WERI-Rb-1 (cell line): ENCODE results near the gene HSD17B2.

Experiments used
- DNase-seq: peaks from one replicate; pipeline ENCODE4 v3.0.0-alpha.2; 2020
- H3K27ac ChIP-seq: fragments of 250-450 bp; sonication (Bioruptor Pico); 2 replicates; pipeline ENCODE4 v1.5.1; 2020; ENCODE audit warnings: mild to moderate bottlenecking, moderate library complexity
- H3K27me3 ChIP-seq: fragments of 250-450 bp; sonication (Bioruptor Pico); 2 replicates; pipeline ENCODE4 v1.5.1; 2021; ENCODE audit warnings: mild to moderate bottlenecking, low read depth, moderate library complexity; ENCODE audit not compliant: insufficient read depth, severe bottlenecking
- H3K36me3 ChIP-seq: fragments of 250-450 bp; sonication (Bioruptor Pico); 2 replicates; pipeline ENCODE4 v1.5.1; 2020; ENCODE audit warnings: mild to moderate bottlenecking, moderate library complexity
- H3K4me3 ChIP-seq: 2 replicates; pipeline ENCODE4 v1.5.1; 2011; ENCODE audit warnings: low read depth, mild to moderate bottlenecking, control low read depth, low read length
- H3K9me3 ChIP-seq: fragments of 250-450 bp; sonication (Bioruptor Pico); 2 replicates; pipeline ENCODE4 v1.5.1; 2021; ENCODE audit warnings: mild to moderate bottlenecking, moderate library complexity; ENCODE audit not compliant: severe bottlenecking
- TF ChIP-seq, protein P1 (sequence below): IDR thresholded peaks from 2 replicates; pipeline ENCODE4 v1.5.1; 2011; ENCODE audit warnings: low read depth, mild to moderate bottlenecking, control low read depth, inconsistent platforms, low read length

Gene HSD17B2

DNA sequence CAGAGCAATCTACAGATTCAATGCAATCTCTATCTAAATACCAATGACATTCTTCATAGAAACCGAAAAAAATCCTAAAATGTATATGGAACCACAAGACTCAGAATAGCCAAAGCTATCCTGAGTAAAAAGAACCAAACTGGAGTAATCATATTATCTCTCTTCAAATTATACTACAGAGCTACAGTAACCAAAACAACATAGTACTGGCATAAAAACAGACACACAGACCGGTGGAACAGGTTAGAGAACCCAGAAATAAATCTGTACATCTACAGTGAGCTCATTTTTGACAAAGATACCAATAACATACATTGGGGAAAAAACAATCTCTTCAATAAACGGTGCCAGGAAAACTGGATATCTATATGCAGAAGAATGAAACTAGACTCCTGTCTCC is 89.6 kb downstream of the HSD17B2 start:
- H3K9me3 ChIP-seq: no peaks in the 10 kb centered on the region
- DNase-seq: no peak
- no peak overlapping the region for H3K4me3 ChIP-seq
- no peaks in the 10 kb centered on the region for H3K36me3 ChIP-seq
- no peaks in the 10 kb centered on the region for H3K27me3 ChIP-seq
- H3K27ac ChIP-seq: no peak overlapping the region
- TF ChIP-seq, protein P1, sequence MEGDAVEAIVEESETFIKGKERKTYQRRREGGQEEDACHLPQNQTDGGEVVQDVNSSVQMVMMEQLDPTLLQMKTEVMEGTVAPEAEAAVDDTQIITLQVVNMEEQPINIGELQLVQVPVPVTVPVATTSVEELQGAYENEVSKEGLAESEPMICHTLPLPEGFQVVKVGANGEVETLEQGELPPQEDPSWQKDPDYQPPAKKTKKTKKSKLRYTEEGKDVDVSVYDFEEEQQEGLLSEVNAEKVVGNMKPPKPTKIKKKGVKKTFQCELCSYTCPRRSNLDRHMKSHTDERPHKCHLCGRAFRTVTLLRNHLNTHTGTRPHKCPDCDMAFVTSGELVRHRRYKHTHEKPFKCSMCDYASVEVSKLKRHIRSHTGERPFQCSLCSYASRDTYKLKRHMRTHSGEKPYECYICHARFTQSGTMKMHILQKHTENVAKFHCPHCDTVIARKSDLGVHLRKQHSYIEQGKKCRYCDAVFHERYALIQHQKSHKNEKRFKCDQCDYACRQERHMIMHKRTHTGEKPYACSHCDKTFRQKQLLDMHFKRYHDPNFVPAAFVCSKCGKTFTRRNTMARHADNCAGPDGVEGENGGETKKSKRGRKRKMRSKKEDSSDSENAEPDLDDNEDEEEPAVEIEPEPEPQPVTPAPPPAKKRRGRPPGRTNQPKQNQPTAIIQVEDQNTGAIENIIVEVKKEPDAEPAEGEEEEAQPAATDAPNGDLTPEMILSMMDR: no peak

DNA sequence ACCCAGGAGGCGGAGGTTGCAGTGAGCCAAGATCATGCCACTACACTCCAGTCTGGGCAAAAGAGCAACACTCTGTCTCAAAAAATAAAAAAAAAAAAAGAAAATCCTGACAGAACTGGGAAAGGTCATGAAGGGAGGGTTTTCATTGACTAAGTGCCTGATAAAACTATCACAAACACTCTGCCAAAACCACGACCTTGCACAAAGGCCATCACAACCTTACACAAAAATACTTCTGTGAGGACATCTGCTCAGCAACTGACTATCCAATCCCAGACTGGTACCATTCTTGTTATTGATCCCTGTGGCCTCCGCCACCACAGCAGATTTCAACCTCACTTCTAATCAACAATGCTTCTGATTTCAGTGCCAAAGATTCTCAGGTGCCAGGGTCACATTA is 94.8 kb downstream of the HSD17B2 start:
- Histone ChIP-seq H3K9me3 (no peaks in the 10 kb centered on the region), H3K27me3 (no peaks in the 10 kb centered on the region), H3K4me3 (no peak overlapping the region), H3K27ac (no peak overlapping the region), H3K36me3 (no peaks in the 10 kb centered on the region)
- DNase-seq: no peak
- TF ChIP-seq, protein P1: no peak

DNA sequence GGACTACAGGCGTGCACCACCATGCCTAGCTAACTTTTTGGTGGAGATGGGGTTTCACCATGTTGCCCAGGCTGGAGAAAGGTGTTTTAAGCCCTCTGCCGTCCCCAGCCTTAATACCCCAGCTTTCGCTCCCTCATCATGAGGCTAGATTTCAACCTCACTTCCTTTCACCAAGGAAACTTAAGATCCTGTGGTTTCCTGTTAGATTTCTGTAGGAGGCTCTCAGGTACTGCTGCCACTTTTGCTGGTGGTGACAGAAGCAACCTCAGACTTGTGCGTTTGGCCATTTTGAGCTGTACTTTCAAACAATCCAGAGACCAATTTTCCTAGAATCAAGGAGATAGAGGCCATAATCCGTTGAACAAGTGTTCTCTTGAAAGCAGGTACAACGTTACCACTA is 98.7 kb downstream of the HSD17B2 start:
- no peak overlapping the region for H3K27ac ChIP-seq
- TF ChIP-seq, protein P1: no peak

DNA sequence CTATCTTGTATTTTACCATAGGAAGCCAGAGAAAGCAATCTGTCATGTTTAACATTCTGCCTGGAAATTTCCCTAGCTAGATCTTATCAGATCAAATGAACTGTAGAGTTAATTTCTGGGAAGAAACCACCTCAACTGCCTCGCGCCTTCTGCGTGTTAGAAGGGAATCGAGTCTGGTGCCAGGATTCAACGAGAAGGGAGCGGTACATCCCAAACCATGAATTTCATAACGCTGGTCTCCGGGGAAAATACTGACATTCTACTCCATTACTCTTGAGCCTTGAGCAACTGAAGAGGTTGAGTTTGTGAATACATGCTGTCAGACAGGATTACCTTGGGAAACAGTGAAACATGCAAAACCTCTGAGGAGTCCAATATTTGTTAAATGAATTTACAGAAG is 99.8 kb downstream of the HSD17B2 start:
- no peak overlapping the region for H3K27ac ChIP-seq
- H3K9me3 ChIP-seq: no peaks in the 10 kb centered on the region
- TF ChIP-seq, protein P1: no peak
- H3K36me3 ChIP-seq: no peaks in the 10 kb centered on the region
- no peak overlapping the region for H3K4me3 ChIP-seq
- no peak for DNase-seq
- no peaks in the 10 kb centered on the region for H3K27me3 ChIP-seq

More for the DNA sequence above, 98.7 kb downstream of the HSD17B2 start:
- H3K4me3 ChIP-seq: no peak overlapping the region
- no peaks in the 10 kb centered on the region for H3K36me3 ChIP-seq
- no peaks in the 10 kb centered on the region for H3K9me3 ChIP-seq
- no peaks in the 10 kb centered on the region for H3K27me3 ChIP-seq
- DNase-seq: no peak

DNA sequence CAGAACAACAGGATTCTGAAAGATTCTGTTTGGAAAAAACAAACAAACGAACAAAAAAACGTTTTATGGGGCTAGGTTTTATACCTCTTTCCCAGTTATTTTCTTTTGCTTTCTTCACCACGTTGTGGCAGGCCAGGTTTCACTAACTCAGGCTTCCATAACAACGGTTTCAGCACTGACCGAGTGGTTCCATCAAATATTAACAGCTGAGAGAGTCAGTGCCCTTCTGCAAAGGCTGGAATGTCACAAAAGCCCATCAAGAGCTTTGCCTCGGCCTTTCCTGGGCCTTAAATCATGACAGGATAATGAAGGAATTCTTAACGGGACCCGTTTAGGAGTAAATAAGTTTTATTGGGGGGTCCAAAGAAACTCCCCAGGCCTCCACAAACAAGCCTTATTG is 100.8 kb downstream of the HSD17B2 start:
- H3K4me3 ChIP-seq: no peak overlapping the region

More for the DNA sequence above, 100.8 kb downstream of the HSD17B2 start:
- Histone ChIP-seq H3K36me3 (no peaks in the 10 kb centered on the region), H3K27me3 (no peaks in the 10 kb centered on the region), H3K27ac (no peak overlapping the region), H3K9me3 (no peaks in the 10 kb centered on the region)
- no peak for DNase-seq
- TF ChIP-seq, protein P1: no peak
